ENCODE results near the gene MRPL18.
"Not testable (repeated sequence)": the region's sequence is repeated elsewhere in the genome, so short reads cannot be mapped to it uniquely, and the experiment has no call there.

The MRPL18 gene

DNA sequence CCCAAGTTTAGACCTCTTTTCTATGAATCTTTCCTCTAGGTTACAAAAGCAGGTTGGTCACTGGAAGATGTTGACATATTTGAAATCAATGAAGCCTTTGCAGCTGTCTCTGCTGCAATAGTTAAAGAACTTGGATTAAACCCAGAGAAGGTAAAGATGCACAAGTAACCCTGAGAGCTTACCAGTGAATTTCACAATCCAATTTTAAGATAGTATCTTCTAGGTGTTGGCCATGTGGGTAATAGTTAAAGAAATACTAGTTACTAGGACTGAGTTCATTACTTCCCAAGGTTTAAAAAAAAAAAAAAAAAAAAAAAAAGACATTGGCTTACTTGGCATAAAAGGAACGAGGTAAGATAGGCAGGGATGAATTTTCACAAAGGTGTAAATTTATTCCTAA lies 12.1 kb upstream of the MRPL18 start:
- peaks cover 100% of the 10 kb centered on the region for H3K36me3 ChIP-seq (ENCODE audit: insufficient read depth, low read length)
- 96% methylated on average over 1 of the region's 1 CpG for WGBS

DNA sequence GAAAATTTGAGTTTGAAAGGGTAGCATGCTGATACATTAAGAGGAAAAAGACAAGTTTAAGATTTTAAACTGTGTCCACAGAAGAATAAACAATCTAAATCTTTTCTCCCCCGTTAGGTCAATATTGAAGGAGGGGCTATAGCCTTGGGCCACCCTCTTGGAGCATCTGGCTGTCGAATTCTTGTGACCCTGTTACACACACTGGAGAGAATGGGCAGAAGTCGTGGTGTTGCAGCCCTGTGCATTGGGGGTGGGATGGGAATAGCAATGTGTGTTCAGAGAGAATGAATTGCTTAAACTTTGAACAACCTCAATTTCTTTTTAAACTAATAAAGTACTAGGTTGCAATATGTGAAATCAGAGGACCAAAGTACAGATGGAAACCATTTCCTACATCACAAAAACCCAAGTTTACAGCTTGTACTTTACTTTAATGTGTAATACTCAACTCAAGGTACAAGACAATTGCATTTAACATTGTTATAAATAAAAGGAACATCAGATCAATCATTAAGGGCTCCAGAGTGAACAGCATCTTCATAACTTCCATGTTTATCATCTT lies 11.6 kb upstream of the MRPL18 start:
- no peak overlapping the region for H3K4me3 ChIP-seq (ENCODE audit: low read length)
- no peak overlapping the region for H3K9ac ChIP-seq (ENCODE audit: low read depth, low read length)
- no peak overlapping the region for H3K27ac ChIP-seq (ENCODE audit: low read depth, low read length)
- no peaks in the 10 kb centered on the region for H3K9me3 ChIP-seq (ENCODE audit: insufficient read depth, low read depth, low read length)
- peaks cover 100% of the 10 kb centered on the region for H3K36me3 ChIP-seq (ENCODE audit: insufficient read depth, low read length)
- WGBS = 88% methylated on average over 3 of the region's 3 CpGs
- no peaks in the 10 kb centered on the region for H3K4me1 ChIP-seq (ENCODE audit: insufficient read depth, low read length)
- H3K27me3 ChIP-seq (ENCODE audit: insufficient read depth, low read length) = no peaks in the 10 kb centered on the region

More for the DNA sequence above, 12.1 kb upstream of the MRPL18 start:
- H3K9ac ChIP-seq (ENCODE audit: low read depth, low read length) = no peak overlapping the region
- H3K4me3 ChIP-seq (ENCODE audit: low read length) = no peak overlapping the region
- no peaks in the 10 kb centered on the region for H3K27me3 ChIP-seq (ENCODE audit: insufficient read depth, low read length)
- no peaks in the 10 kb centered on the region for H3K4me1 ChIP-seq (ENCODE audit: insufficient read depth, low read length)
- no peaks in the 10 kb centered on the region for H3K9me3 ChIP-seq (ENCODE audit: insufficient read depth, low read depth, low read length)
- no peak overlapping the region for H3K27ac ChIP-seq (ENCODE audit: low read depth, low read length)

DNA sequence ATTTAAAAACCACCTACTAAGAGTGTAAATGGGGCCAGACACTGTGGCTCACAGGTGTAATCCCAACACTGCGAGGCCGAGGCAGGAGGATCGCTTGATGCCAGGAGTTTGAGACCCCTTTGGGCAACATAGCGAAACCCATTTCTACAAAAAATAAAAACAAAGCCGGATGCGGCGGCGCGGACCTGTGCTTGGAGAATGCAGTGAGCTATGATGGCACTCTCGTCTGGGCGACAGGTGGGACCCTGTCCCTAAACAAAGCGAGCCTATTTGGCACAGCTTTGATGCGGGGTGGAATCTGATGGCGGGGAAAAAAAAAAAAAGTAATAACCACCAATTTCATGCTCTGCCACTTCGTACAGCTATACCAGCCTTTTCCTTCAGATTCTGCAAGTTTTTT lies 2.0 kb upstream of the MRPL18 start:
- H3K36me3 ChIP-seq (ENCODE audit: insufficient read depth, low read length) = peaks cover 64% of the 10 kb centered on the region
- H3K4me1 ChIP-seq (ENCODE audit: insufficient read depth, low read length) = peaks cover 15% of the 10 kb centered on the region
- WGBS = 31% methylated on average over 13 of the region's 15 CpGs
- peak overlapping the region; percentile 72 for H3K4me3 ChIP-seq (ENCODE audit: low read length)
- H3K27me3 ChIP-seq (ENCODE audit: insufficient read depth, low read length) = no peaks in the 10 kb centered on the region
- H3K27ac ChIP-seq (ENCODE audit: low read depth, low read length) = no peak overlapping the region
- H3K9ac ChIP-seq (ENCODE audit: low read depth, low read length) = peak overlapping the region; percentile 92
- H3K9me3 ChIP-seq (ENCODE audit: insufficient read depth, low read depth, low read length) = no peaks in the 10 kb centered on the region

DNA sequence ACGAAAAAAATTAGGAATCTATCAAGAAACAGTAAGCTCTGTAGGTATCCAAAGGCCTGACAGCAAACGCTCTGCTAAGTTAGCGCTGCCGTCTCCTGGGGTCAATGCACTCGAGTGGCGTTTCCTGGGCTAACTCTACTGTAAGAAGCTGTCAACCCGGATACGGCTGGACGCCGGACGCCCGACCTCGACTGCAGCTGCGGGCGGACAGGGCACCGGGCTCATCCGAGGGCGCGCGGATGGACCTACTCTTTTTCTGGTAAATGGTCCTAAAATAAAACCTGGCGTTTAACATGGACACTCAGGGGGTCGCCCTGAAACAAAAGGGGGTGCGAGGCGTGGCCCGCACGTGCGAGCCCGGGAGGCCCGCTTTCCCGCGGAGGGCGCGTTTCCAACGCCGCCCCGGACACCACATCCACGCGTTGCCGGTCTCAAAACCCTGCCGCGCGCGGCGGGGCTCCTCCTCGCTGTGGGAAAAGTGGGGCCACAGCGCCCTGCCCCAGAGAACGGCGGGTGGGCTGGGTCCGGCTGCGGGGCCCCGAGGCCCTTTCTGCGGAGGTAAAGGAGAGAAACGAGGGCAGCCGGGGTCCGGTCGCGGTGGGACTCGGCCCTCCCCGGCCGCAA lies 1.4 kb upstream of the MRPL18 start:
- H3K27ac ChIP-seq (ENCODE audit: low read depth, low read length) = peak overlapping the region; percentile 79
- peaks cover 15% of the 10 kb centered on the region for H3K4me1 ChIP-seq (ENCODE audit: insufficient read depth, low read length)
- 1% methylated on average over 60 of the region's 60 CpGs for WGBS

DNA sequence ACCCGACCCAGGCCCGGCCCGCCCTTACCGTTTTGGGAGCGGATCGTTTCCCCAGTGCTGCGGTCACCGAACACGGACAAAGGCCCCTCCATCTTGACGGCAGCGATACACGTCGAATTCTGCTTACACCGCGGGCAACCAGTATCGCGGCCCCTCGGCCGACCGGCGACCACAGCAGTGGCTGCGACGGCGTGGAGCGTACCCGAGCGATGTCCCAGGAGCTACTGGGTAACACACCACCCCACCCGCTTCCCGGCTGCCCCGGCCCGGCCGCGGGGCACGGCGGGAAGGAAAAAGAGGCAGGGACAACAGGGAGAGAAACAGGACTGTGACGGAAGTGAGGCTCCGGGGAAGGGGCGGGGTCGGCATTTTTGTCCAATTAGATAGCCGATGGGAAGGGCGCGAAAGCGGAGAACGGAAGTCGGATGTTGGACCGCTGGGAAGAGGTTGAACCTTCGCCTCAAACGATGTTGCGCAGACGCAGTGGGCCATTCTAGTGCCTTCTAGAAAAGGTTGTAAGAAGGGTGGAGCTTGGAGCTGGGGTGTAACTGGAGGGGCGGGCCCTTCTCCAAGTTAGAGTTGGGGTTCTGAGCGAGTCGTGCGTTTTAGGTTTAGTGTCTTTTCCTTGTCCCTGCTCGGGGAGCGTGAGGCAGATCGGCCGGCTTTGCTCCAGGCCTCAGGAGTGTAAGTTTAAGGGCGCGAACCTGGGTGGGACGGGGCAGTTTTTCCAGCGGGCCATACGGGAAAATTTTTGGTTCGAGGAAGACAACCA lies 704 bp upstream of the MRPL18 start, which contains the start of gene TCP1:
TCP1 (minus strand) TSS at position 226 of the 772 bp plus-strand sequence; CDS start at position 92, 134 bp downstream.
- H3K27me3 ChIP-seq (ENCODE audit: insufficient read depth, low read length) = no peaks in the 10 kb centered on the region
- no peaks in the 10 kb centered on the region for H3K9me3 ChIP-seq (ENCODE audit: insufficient read depth, low read depth, low read length)
- H3K36me3 ChIP-seq (ENCODE audit: insufficient read depth, low read length) = peaks cover 63% of the 10 kb centered on the region
- peaks cover 15% of the 10 kb centered on the region for H3K4me1 ChIP-seq (ENCODE audit: insufficient read depth, low read length)
- H3K9ac ChIP-seq (ENCODE audit: low read depth, low read length) = peak within 1 kb of the TSS; percentile 92
- peak within 1 kb of the TSS; percentile 72 for H3K4me3 ChIP-seq (ENCODE audit: low read length)
- H3K27ac ChIP-seq (ENCODE audit: low read depth, low read length) = peak within 1 kb of the TSS; percentile 92
- under 1% methylated on average over 63 of the region's 64 CpGs for WGBS

More for the DNA sequence above, 1.4 kb upstream of the MRPL18 start:
- Histone ChIP-seq H3K36me3 (ENCODE audit: insufficient read depth, low read length) (peaks cover 63% of the 10 kb centered on the region), H3K9me3 (ENCODE audit: insufficient read depth, low read depth, low read length) (no peaks in the 10 kb centered on the region), H3K9ac (ENCODE audit: low read depth, low read length) (peak overlapping the region; percentile 92), H3K4me3 (ENCODE audit: low read length) (peak overlapping the region; percentile 72), H3K27me3 (ENCODE audit: insufficient read depth, low read length) (no peaks in the 10 kb centered on the region)

DNA sequence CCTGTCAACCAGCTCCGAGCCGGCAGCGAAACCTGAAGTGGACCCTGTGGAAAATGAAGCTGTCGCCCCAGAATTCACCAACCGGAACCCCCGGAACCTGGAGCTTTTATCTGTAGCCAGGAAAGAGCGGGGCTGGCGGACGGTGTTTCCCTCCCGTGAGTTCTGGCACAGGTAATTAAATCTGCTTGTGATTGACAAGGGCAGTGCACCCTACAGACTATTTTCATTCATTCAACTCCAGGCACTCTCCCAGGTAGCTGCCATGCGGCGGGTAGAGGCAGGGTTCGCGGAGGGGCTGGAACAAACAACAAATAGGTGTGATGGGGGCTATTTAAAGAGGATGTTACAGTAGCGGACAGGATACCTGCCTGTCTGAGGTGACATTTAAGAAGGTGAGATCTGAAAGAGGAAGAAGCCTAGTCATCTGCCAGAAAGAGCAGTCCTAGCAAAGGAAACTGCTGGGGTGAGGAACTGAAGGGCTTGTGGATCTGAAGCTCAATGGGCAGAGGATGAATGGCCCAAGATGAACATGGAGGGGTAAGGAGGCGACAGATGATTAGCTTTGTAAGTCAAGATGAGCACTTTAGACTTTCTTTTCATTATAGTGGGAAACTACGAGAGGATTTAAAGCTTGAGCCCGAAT lies 810 bp downstream of the MRPL18 start:
- peak overlapping the region; percentile 89 for H3K27ac ChIP-seq (ENCODE audit: low read depth, low read length)
- 19% methylated on average over 18 of the region's 18 CpGs for WGBS
- no peaks in the 10 kb centered on the region for H3K9me3 ChIP-seq (ENCODE audit: insufficient read depth, low read depth, low read length)
- H3K4me3 ChIP-seq (ENCODE audit: low read length) = peak overlapping the region; percentile 72
- no peaks in the 10 kb centered on the region for H3K27me3 ChIP-seq (ENCODE audit: insufficient read depth, low read length)
- peak overlapping the region; percentile 89 for H3K9ac ChIP-seq (ENCODE audit: low read depth, low read length)
- H3K36me3 ChIP-seq (ENCODE audit: insufficient read depth, low read length) = peaks cover 58% of the 10 kb centered on the region
- peaks cover 15% of the 10 kb centered on the region for H3K4me1 ChIP-seq (ENCODE audit: insufficient read depth, low read length)

DNA sequence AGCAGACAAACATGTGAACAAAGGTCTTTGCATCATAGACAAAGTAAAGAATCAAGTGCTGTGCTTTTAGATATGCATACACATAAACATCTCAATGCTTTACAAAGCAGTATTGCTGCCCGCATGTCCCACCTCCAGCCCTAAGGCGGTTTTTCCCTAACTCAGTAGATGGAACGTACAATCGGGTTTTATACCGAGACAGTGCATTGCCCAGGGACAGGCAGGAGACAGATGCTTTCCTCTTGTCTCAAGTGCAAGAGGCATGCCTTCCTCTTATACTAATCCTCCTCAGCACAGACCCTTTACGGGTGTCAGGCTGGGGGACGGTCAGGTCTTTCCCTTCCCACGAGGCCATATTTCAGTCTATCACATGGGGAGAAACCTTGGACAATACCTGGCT lies 4.7 kb downstream of the MRPL18 start:
- not testable (repeated sequence) for H3K9me3 ChIP-seq (ENCODE audit: insufficient read depth, low read depth, low read length); H3K4me3 ChIP-seq (ENCODE audit: low read length); H3K4me1 ChIP-seq (ENCODE audit: insufficient read depth, low read length); H3K27me3 ChIP-seq (ENCODE audit: insufficient read depth, low read length); H3K9ac ChIP-seq (ENCODE audit: low read depth, low read length)
- WGBS = 80% methylated on average over 8 of the region's 8 CpGs
- peaks cover 65% of the 10 kb centered on the region for H3K36me3 ChIP-seq (ENCODE audit: insufficient read depth, low read length)
- peak overlapping the region; percentile 58; the same call in 1 of the 2 replicates for H3K27ac ChIP-seq (ENCODE audit: low read depth, low read length)

DNA sequence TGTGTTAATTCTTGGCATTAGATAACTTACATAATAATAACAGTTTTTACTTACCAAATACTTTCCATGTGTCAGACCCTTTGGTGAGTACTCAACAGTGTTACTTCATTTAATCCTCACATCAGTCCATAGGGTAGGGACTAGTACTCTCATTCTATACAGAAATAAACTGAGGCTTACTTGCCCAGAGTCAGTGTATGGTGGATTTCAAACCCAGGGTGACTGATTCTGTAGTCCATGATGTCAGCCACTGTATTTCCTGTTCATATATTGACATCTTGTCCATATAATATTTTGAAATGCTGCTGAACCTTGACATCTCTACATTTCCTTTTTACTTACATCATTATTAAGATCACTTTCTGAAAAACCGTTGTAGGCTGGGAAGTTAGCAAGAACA lies 7.3 kb downstream of the MRPL18 start:
- Histone ChIP-seq H3K36me3 (ENCODE audit: insufficient read depth, low read length) (peaks cover 56% of the 10 kb centered on the region), H3K4me3 (ENCODE audit: low read length) (no peak overlapping the region), H3K9ac (ENCODE audit: low read depth, low read length) (no peak overlapping the region), H3K27me3 (ENCODE audit: insufficient read depth, low read length) (no peaks in the 10 kb centered on the region), H3K4me1 (ENCODE audit: insufficient read depth, low read length) (no peaks in the 10 kb centered on the region), H3K27ac (ENCODE audit: low read depth, low read length) (no peak overlapping the region), H3K9me3 (ENCODE audit: insufficient read depth, low read depth, low read length) (no peaks in the 10 kb centered on the region)
- 14% methylated on average over 1 of the region's 1 CpG for WGBS

DNA sequence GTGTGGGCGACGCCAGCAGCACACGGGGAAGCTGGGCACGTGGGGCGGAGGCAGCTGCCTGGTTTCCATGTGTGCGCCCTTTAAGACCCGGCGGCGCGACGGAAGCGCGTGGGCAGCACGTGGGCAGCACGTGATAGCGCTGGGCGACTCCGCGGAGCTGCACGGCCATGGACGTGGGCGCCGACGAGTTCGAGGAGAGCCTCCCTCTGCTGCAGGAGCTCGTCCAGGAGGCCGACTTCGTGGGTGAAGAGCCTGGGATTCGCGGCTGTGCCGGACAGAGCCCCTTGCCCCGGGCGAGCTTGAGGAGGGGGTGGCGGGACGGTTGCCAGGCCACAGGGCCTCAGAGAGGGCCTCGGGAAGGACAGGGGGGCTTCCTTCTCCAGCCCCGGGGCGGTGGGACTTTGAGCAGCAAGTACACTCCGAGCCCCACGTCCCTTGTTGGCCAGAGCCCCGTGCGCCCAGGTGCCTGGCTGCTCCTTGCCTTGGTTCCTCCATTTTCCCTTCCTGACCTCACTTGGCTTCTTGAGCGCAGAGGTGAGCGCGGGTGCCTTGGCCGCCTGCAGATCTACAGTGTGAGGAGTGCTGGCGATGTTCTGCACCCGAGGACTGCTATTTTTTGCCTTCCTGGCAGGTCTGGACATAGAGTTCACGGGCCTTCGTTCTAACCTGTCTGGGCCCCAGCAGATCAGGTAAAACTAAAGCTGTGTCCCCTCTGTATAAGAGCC lies 10.0 kb downstream of the MRPL18 start, which contains the start of gene PNLDC1:
PNLDC1 (plus strand) TSS at position 136 of the 725 bp plus-strand sequence; CDS start at position 168, 32 bp downstream.
- Histone ChIP-seq H3K4me1 (ENCODE audit: insufficient read depth, low read length) (no peaks in the 10 kb centered on the region), H3K36me3 (ENCODE audit: insufficient read depth, low read length) (peaks cover 35% of the 10 kb centered on the region), H3K27ac (ENCODE audit: low read depth, low read length) (no peak within 1 kb of the TSS), H3K27me3 (ENCODE audit: insufficient read depth, low read length) (no peaks in the 10 kb centered on the region), H3K9ac (ENCODE audit: low read depth, low read length) (no peak within 1 kb of the TSS), H3K9me3 (ENCODE audit: insufficient read depth, low read depth, low read length) (no peaks in the 10 kb centered on the region), H3K4me3 (ENCODE audit: low read length) (no peak within 1 kb of the TSS)
- WGBS = 94% methylated on average over 50 of the region's 50 CpGs

DNA sequence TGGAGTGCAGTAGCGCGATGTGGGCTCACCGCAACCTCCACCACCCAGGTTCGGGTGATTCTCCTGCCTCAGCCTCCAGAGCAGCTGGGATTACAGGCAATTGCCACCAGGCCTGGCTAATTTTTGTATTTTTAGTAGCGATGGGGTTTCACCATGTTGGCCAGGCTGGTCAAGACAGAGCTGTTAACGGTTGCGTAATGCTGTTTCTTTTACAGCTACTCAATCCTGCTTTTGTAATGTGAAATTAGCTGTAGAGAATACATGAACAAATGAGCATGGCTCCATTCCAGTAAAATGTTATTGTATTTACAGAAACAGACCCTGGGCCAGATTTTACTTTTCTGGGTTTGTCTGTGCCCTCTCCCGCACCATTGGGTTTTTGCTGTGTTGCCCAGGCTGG lies 11.7 kb downstream of the MRPL18 start:
- Histone ChIP-seq H3K4me1 (ENCODE audit: insufficient read depth, low read length) (no peaks in the 10 kb centered on the region), H3K9me3 (ENCODE audit: insufficient read depth, low read depth, low read length) (no peaks in the 10 kb centered on the region), H3K4me3 (ENCODE audit: low read length) (no peak overlapping the region), H3K36me3 (ENCODE audit: insufficient read depth, low read length) (peaks cover 20% of the 10 kb centered on the region), H3K27ac (ENCODE audit: low read depth, low read length) (no peak overlapping the region), H3K27me3 (ENCODE audit: insufficient read depth, low read length) (no peaks in the 10 kb centered on the region), H3K9ac (ENCODE audit: low read depth, low read length) (no peak overlapping the region)
- WGBS = 97% methylated on average over 8 of the region's 8 CpGs

Measured in HUES64 (cell line).